ENCODE measurements around the gene PSMB7.

Gene PSMB7

GRCh38 chr9:124377551-124378406, 37.5 kb downstream of the PSMB7 start:
- no peak for DNase-seq

- no peak for DNase-seq
Measured at GRCh38 chr9:124376329-124376728, 38.9 kb downstream of the PSMB7 start.

DNA sequence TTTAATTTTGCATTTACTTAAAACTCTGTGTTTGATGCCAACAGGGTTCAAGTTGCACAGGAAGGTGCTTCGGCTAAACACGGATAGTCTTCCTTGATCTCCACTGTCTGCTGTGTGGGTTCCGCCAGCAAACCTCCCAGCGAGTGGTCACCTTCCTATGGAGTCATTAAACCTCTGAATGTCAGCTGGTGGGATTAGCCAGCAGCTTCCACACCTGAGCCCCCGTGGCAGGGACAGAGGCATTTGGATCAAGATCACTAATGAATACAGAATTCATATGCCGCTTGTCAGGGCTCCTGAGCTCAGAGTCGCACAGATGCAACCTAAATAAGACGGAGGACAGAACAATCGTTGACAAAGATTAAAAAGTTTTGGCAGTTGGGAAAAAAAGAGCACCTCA, 39.5 kb downstream of the PSMB7 start:
- no peak for DNase-seq

- DNase-seq = no peak
Measured at GRCh38 chr9:124373851-124374250, 41.4 kb downstream of the PSMB7 start.

DNA sequence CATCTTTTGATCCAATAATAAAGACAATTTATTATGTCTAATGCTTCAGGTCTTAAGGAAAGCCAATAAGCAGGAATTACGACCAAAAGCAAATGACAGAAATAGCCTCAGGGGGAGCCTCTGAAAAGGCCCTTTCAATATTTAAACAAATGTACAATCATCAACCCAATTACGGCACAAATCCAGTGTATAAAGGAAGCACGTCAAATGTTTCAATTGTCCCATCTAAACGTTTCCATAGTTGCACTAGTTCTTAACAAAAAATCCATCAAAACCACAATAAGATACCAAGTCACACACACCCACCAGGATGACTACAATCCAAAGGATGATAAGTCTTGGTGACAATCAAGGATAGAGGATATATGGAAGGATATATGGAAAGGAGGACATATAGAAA, 41.9 kb downstream of the PSMB7 start:
- no peak for DNase-seq

DNA sequence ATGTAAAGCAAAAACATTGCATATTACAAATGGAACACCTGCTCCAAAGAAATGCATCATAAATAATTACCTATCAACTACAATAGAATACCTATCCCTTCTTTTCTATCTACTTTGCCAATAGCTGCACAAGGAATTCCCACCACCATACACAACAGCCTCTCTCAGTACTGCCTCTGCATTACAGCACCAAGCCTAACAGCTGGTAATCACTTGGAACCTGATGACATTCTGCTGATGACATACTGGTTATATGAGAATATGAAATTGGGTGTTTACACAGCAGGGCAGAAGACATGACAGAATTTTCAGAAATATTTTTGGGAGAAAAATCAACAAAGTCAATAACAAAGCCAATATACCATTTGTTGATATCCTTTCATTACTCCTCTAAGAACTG, 43.2 kb downstream of the PSMB7 start:
- DNase-seq = no peak

GRCh38 chr9:124370896-124371582, 44.2 kb downstream of the PSMB7 start:
- DNase-seq = no peak

GRCh38 chr9:124369231-124369797, 45.9 kb downstream of the PSMB7 start:
- no peak for DNase-seq

- DNase-seq = no peak
Measured at GRCh38 chr9:124368692-124369091, 46.5 kb downstream of the PSMB7 start.

DNA sequence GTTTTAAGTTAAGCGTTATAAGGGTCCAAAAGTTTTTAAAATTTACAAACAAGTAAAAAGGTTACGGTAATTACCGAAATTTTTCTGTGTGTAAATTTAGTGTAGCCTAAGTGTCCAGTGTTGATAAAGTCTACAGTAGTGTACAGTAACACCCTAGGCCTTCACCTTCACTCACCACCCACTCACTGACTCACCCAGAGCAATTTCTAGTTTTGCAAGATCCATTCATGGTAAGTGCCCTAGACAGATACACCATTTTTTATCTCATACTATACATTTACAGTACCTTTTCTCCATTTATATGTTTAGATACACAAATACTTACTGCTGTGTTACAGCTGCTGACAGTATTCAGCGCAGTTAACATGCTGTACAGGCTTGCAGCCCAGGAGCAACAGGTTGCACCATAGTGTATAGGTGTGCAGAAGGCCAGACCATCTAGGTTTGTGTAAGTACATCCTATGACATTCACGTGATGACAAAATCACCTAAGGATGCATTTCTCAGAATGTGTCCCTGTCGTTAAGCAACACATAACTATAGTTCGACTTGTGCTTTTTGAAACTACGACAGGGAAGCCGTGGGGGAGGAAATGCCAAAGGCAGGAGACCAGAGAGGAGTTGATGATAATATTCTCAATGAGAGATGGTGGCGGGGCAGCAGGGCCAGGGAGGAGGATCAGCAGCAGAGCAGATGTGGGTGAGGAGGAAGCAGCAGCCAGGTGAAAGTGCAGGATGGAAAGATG, 48.6 kb downstream of the PSMB7 start:
- DNase-seq = no peak

GRCh38 chr9:124365036-124365435, 50.2 kb downstream of the PSMB7 start:
- no peak for DNase-seq

GRCh38 chr9:124364141-124364540, 51.1 kb downstream of the PSMB7 start:
- no peak for DNase-seq

- DNase-seq = no peak
Measured at GRCh38 chr9:124363326-124364096, 51.7 kb downstream of the PSMB7 start.

GRCh38 chr9:124361128-124361527, 54.1 kb downstream of the PSMB7 start:
- DNase-seq = no peak

GRCh38 chr9:124359855-124360678, 55.2 kb downstream of the PSMB7 start:
- DNase-seq = no peak

- DNase-seq = no peak
Measured at GRCh38 chr9:124359426-124359825, 55.8 kb downstream of the PSMB7 start.

- no peak for DNase-seq
Measured at GRCh38 chr9:124358631-124359030, 56.6 kb downstream of the PSMB7 start.

GRCh38 chr9:124357721-124358361, 57.4 kb downstream of the PSMB7 start:
- DNase-seq = no peak

DNA sequence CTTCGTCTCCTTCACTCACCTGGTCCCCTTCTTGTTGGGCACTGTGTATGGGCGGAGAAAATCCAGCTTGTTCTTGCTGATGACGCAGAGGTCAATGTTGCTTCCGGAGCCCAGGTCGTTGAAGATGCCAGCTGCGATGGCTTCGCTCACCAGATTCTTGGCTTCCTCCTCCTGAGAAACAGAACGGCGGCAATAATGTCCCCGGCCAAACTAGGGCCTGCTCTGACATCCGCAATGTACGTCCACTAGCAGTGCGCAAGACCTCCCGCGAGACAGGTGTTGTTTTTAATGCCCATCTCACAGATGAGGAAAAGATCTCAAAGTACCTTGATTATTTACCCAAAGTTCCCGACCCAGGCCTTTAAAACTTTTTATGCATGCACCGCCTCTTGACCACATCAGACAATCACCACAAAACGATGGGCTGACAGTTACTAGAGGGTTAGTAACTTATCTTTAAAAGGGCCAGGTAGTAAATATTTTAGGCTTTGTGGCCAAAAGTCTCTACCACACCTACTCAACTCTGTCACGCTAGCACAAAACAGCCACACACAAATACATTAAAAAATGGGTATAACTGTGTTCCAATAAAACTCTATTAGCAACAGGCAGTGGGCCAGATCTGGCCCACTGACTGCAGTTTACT, 58.4 kb downstream of the PSMB7 start:
- DNase-seq = no peak

- DNase-seq = no peak
Measured at GRCh38 chr9:124355941-124356744, 59.1 kb downstream of the PSMB7 start.
